Vagina (tissue), 2 donors: Measurements from ENCODE around the gene ITGA6. TPM values are rescaled to one million over a fixed set of nuclear protein-coding genes. Genes with fewer than 3 reads are reported as not detected.

Experiments
- DNase-seq, 2 donors: peaks; one replicate each; pipeline ENCODE4 v3.0.0-alpha.2; 2017; ENCODE audit errors: extremely low spot score in 2 of 2
- H3K27ac ChIP-seq: fragments of 200-600 bp; sonication (generic); one replicate; pipeline ENCODE4 v1.5.1; 2019
- H3K27me3 ChIP-seq: fragments of 200-600 bp; sonication (generic); one replicate; pipeline ENCODE4 v1.5.1; 2019
- H3K36me3 ChIP-seq, 2 donors: fragments of 200-600 bp; sonication (generic); one replicate each; pipeline ENCODE4 v1.5.1; 2017 to 2019
- H3K4me1 ChIP-seq: fragments of 200-600 bp; sonication (generic); one replicate; pipeline ENCODE4 v1.5.1; 2019
- H3K4me3 ChIP-seq, 2 donors: fragments of 200-600 bp; sonication (generic); 1 replicate in 1 of 2; 2 replicates in 1 of 2; pipeline ENCODE4 v1.5.1; 2016 to 2019
- H3K9me3 ChIP-seq: fragments of 200-600 bp; sonication (generic); one replicate; pipeline ENCODE4 v1.5.1; 2019
- POLR2A ChIP-seq, 2 donors: fragments of 450-650 bp; IDR thresholded peaks; one replicate each; pipeline ENCODE4 v1.6.1; 2017; ENCODE audit warnings: antibody characterized with exemption in 2 of 2, mild to moderate bottlenecking in 2 of 2, moderate library complexity in 2 of 2
- POLR2AphosphoS5 ChIP-seq, 2 donors: sonication (generic); formaldehyde crosslinking; IDR thresholded peaks; one replicate each; pipeline ENCODE4 v1.9.0; 2017; ENCODE audit warnings: antibody characterized with exemption in 2 of 2, mild to moderate bottlenecking in 2 of 2, low read depth in 1 of 2; ENCODE audit not compliant: insufficient read depth in 1 of 2
- intact Hi-C: fragments of 100-400 bp; cut with DNase I; formaldehyde crosslinking; loops from one replicate; pipeline ENCODE4 v1.15.1; 2023
- total RNA-seq: library from RNA; depleted of rRNA; stranded (reverse); fragments of >200 nt; gene quantifications from one replicate; pipeline ENCODE4 v1.2.3, GENCODE V29; 2016
- TF ChIP-seq, protein P1 (sequence below), 3 experiments: fragments of 450-650 bp in 2 of 3; fragments of 200-600 bp in 1 of 3; sonication (generic) in 1 of 3; IDR thresholded peaks; one replicate each; pipeline ENCODE4 v1.5.1; 2017 to 2019; ENCODE audit warnings: antibody characterized with exemption in 3 of 3, mild to moderate bottlenecking in 2 of 3, moderate library complexity in 2 of 3

The ITGA6 gene
- total RNA-seq, 1 donor from 2014 or later = 82.3 TPM

DNA sequence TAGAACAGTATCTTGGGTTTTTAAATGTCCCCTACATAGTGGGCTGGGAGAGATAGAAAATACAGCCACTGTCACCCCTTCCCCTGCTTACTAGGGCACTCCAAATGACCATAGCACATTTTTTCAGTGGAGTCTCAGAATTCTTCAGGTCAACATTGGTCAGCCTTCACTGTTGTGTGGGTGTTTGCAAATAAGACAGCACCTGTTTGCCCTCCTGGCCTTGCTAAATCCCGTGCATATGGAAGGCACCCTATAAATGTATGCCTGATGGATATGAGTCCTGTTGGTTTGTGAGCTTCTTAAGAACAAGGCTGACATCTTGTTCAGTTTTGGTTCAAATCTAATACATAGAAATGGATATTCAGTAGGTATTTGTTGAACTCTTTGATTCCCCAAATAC is 12.5 kb downstream of the ITGA6 start:
- no peaks in the 10 kb centered on the region for H3K36me3 ChIP-seq
- no peak overlapping the region for H3K27ac ChIP-seq
- H3K27me3 ChIP-seq = no peaks in the 10 kb centered on the region
- TF ChIP-seq, protein P1, sequence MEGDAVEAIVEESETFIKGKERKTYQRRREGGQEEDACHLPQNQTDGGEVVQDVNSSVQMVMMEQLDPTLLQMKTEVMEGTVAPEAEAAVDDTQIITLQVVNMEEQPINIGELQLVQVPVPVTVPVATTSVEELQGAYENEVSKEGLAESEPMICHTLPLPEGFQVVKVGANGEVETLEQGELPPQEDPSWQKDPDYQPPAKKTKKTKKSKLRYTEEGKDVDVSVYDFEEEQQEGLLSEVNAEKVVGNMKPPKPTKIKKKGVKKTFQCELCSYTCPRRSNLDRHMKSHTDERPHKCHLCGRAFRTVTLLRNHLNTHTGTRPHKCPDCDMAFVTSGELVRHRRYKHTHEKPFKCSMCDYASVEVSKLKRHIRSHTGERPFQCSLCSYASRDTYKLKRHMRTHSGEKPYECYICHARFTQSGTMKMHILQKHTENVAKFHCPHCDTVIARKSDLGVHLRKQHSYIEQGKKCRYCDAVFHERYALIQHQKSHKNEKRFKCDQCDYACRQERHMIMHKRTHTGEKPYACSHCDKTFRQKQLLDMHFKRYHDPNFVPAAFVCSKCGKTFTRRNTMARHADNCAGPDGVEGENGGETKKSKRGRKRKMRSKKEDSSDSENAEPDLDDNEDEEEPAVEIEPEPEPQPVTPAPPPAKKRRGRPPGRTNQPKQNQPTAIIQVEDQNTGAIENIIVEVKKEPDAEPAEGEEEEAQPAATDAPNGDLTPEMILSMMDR (IDR thresholded peaks at IDR 0.05) = no peak
- TF ChIP-seq POLR2AphosphoS5 (IDR thresholded peaks at IDR 0.05; ENCODE audit: insufficient read depth in 1 of 2, low read depth in 1 of 2) (no peak), POLR2A (IDR thresholded peaks at IDR 0.05) (no peak)
- H3K9me3 ChIP-seq = no peaks in the 10 kb centered on the region
- intact Hi-C loops = no loop called here
- DNase-seq = no peak
- peaks cover 45% of the 10 kb centered on the region for H3K4me1 ChIP-seq
- no peak overlapping the region for H3K4me3 ChIP-seq

DNA sequence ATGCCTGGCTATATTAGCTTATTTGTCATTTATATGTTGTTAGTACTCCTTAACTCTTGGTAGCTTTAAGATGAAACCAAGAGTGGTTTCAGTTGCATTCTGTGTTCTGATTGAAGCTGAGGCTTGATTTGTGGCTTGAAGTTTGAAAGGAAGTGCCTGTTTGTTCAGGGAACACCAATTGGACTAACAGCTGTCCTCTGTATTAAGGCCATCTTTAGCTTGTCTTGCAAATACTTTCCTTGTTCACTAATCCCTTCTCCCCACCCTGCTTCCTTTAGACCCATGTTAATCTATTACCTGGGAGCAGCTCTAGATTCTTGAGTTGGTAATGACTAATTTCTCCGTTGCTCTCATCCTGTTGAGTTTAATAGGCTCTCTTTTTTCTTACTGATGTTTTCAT is 13.4 kb downstream of the ITGA6 start:
- intact Hi-C loops = no loop called here
- Histone ChIP-seq H3K9me3 (no peaks in the 10 kb centered on the region), H3K36me3 (no peaks in the 10 kb centered on the region), H3K27ac (no peak overlapping the region), H3K4me1 (peaks cover 42% of the 10 kb centered on the region), H3K4me3 (no peak overlapping the region), H3K27me3 (no peaks in the 10 kb centered on the region)
- TF ChIP-seq POLR2AphosphoS5 (IDR thresholded peaks at IDR 0.05; ENCODE audit: insufficient read depth in 1 of 2, low read depth in 1 of 2) (no peak), POLR2A (IDR thresholded peaks at IDR 0.05) (no peak)
- TF ChIP-seq, protein P1 (IDR thresholded peaks at IDR 0.05) = no peak
- DNase-seq = no peak

DNA sequence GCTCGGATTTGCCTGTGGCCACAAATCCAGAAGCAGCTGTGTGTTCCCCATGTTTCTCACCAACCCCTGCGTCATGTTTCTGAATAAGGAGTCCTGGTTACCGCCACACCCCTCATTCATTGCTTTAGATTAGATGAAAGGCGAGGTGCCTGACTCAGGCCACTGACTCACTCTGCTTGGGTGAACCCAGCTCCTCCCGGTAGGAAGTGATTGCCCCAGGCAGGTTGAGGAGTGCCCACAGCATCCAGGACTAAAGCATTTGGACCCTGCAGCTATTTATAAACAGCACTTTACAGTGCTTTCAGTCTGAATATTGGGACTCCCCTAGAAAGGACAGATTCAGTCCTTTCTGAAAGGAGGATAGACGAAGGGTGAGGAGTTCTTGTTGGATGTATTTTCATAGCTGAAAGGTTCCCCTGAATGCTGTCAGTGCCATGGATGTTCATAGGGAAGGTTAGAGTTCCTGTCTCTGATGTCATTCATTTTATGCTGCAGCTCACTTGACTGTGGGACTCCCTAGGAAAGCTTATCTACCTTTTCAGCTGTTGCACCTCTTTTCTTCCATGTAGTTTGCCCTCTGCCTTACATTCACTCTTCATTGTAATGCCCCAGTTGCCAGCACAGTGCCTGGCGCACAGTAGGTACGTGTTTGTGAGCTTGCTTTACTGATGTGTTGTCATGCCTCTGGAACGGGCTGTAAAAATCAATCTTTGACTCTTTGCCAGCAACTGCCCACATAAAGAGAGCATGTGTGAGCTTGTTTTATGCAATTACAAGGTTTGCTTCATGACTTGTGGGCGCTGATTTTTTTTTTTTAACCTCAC is 14.9 kb downstream of the ITGA6 start:
- no peak for DNase-seq
- Histone ChIP-seq H3K4me1 (peaks cover 34% of the 10 kb centered on the region), H3K27me3 (no peaks in the 10 kb centered on the region), H3K27ac (peak overlapping the region; percentile 16), H3K4me3 (no peak overlapping the region), H3K36me3 (no peaks in the 10 kb centered on the region), H3K9me3 (no peaks in the 10 kb centered on the region)
- TF ChIP-seq POLR2AphosphoS5 (IDR thresholded peaks at IDR 0.05; ENCODE audit: insufficient read depth in 1 of 2, low read depth in 1 of 2) (peak in 1 of 2 donors; percentile 65), POLR2A (IDR thresholded peaks at IDR 0.05) (no peak)
- intact Hi-C loops = no loop called here

DNA sequence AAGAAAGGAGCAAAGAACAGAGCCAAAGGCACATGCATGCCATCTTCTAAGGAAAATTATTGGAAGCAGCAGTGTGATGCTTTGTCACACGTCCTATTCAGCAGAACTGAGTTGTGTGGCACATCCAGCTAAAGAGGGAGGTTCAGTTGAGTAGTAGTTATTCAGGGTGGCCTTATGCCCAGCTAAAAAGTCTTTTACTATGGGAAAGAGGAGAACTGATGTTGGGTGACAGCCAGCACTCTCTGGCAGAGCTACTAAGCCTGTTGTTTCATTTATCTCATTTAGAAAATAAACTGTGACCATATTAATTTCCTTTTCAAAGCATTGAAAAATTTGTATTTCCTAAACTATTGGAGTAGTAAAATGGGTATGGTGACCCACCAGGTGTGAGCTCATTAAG is 18.5 kb downstream of the ITGA6 start:
- intact Hi-C loops = no loop called here
- DNase-seq = no peak
- Histone ChIP-seq H3K4me3 (no peak overlapping the region), H3K36me3 (no peaks in the 10 kb centered on the region), H3K9me3 (no peaks in the 10 kb centered on the region), H3K27me3 (no peaks in the 10 kb centered on the region), H3K4me1 (peaks cover 24% of the 10 kb centered on the region), H3K27ac (no peak overlapping the region)
- TF ChIP-seq POLR2AphosphoS5 (IDR thresholded peaks at IDR 0.05; ENCODE audit: insufficient read depth in 1 of 2, low read depth in 1 of 2) = no peak
- TF ChIP-seq, protein P1 (IDR thresholded peaks at IDR 0.05) = no peak
- no peak for TF ChIP-seq POLR2A (IDR thresholded peaks at IDR 0.05)

DNA sequence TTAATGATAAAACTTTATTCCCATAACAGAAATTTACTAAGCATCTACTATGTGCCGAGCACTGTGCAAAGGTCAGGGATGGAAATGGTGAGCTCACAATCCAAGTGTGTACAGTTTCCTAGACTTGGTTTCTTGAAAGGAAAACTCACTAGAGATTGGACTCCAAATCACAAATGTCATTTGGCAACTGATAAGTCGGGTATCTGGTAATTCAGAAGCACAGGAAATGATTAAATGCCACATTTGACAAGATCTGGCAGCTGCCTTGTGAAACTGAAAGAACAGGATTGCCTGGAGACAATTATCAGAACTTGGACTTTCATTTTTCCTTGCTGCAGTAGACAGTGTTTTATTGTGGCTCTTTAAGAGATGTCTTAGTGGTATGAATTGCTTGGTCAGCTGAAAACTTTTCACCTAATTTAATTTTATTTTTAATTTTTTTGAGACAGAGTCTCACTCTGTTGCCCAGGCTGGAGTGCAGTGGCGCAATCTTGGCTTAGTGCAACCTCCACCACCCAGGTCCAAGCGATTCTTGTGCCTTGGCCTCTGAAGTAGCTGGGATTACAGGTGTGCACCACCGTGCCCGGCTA is 19.2 kb downstream of the ITGA6 start:
- Histone ChIP-seq H3K27ac (no peak overlapping the region), H3K9me3 (no peaks in the 10 kb centered on the region), H3K27me3 (no peaks in the 10 kb centered on the region), H3K4me3 (no peak overlapping the region), H3K36me3 (no peaks in the 10 kb centered on the region), H3K4me1 (peaks cover 23% of the 10 kb centered on the region)
- TF ChIP-seq POLR2A (IDR thresholded peaks at IDR 0.05) = no peak
- TF ChIP-seq POLR2AphosphoS5 (IDR thresholded peaks at IDR 0.05; ENCODE audit: insufficient read depth in 1 of 2, low read depth in 1 of 2) = no peak
- TF ChIP-seq, protein P1 (IDR thresholded peaks at IDR 0.05) = no peak
- intact Hi-C loops = no loop called here
- no peak for DNase-seq
